Measurements from ENCODE around the gene EXTL1.
A peak's percentile ranks its signal among the peaks of the same experiment; 100 is the strongest.

The EXTL1 gene

GRCh38 chr1:26020330-26020768, 1.2 kb upstream of the EXTL1 start:
- no peak for DNase-seq
- intact Hi-C loops (cut with DNase I): no loop called here

- intact Hi-C loops (cut with DNase I): no loop called here
- no peak for DNase-seq
These were observed 481 bp upstream of the EXTL1 start for GRCh38 chr1:26020941-26021646.

GRCh38 chr1:26022404-26022779, 817 bp downstream of the EXTL1 start:
- intact Hi-C loops (cut with DNase I): no loop called here
- no peak for DNase-seq

- no peak for DNase-seq
These were observed 1.4 kb downstream of the EXTL1 start for GRCh38 chr1:26023009-26023408.

GRCh38 chr1:26023826-26024225, 2.3 kb downstream of the EXTL1 start:
- DNase-seq: no peak
- intact Hi-C loops (cut with DNase I): no loop called here

More at GRCh38 chr1:26023009-26023408, 1.4 kb downstream of the EXTL1 start:
- intact Hi-C loops (cut with DNase I): no loop called here

- peak in 1 of 42 donors; percentile 40 for DNase-seq
- intact Hi-C loops (cut with DNase I): no loop called here
These were observed 3.5 kb downstream of the EXTL1 start for GRCh38 chr1:26025060-26025459.

- intact Hi-C loops (cut with DNase I): no loop called here
- DNase-seq: no peak
These were observed 3.9 kb downstream of the EXTL1 start for GRCh38 chr1:26025517-26025916.

GRCh38 chr1:26027716-26028489, 6.3 kb downstream of the EXTL1 start:
- intact Hi-C loops (cut with DNase I): no loop called here
- peak in 40 of 42 donors; percentile 31 to 94 (median 70) for DNase-seq

- DNase-seq: peak in 3 of 42 donors; percentile 22 to 36 (median 24)
- intact Hi-C loops (cut with DNase I): no loop called here
These were observed 7.0 kb downstream of the EXTL1 start for GRCh38 chr1:26028490-26028980.

- no peak for DNase-seq
- intact Hi-C loops (cut with DNase I): no loop called here
These were observed 7.7 kb downstream of the EXTL1 start for GRCh38 chr1:26029054-26029863.

- no peak for DNase-seq
- intact Hi-C loops (cut with DNase I): no loop called here
These were observed 8.4 kb downstream of the EXTL1 start for GRCh38 chr1:26029864-26030481.

GRCh38 chr1:26031196-26031595, 9.6 kb downstream of the EXTL1 start:
- intact Hi-C loops (cut with DNase I): no loop called here
- no peak for DNase-seq

GRCh38 chr1:26031611-26032220, 10.1 kb downstream of the EXTL1 start:
- intact Hi-C loops (cut with DNase I): no loop called here
- no peak for DNase-seq

GRCh38 chr1:26032656-26033357, 11.2 kb downstream of the EXTL1 start:
- no peak for DNase-seq
- intact Hi-C loops (cut with DNase I): no loop called here

GRCh38 chr1:26034504-26035202, 13.1 kb downstream of the EXTL1 start:
- intact Hi-C loops (cut with DNase I): loop anchor here (5.0 kb wide), 2 partner anchors 68 to 113 kb away; no protein-coding TSS in a partner anchor
- DNase-seq: peak in 2 of 42 donors; percentile 23 to 24

- peak; percentile 94 to 98 (median 97) for DNase-seq
- intact Hi-C loops (cut with DNase I): loop anchor here (5.0 kb wide), 2 partner anchors 67 to 112 kb away; no protein-coding TSS in a partner anchor
These were observed 13.8 kb downstream of the EXTL1 start for GRCh38 chr1:26035203-26035958.
